Karpas-422 (cell line): ENCODE measurements around the gene AJUBA. TPM values are rescaled to one million over a fixed set of nuclear protein-coding genes. Genes with fewer than 3 reads are reported as not detected.

Experiments used
- DNase-seq: peaks from one replicate; pipeline ENCODE4 v3.0.0-alpha.2; 2015
- H2AFZ ChIP-seq: fragments of 200-600 bp; sonication (generic); 2 replicates; pipeline ENCODE4 v1.6.1; 2014; ENCODE audit warnings: antibody characterized with exemption, low read length, mixed read lengths
- H3K27ac ChIP-seq: fragments of 200-600 bp; sonication (generic); 2 replicates; pipeline ENCODE4 v1.5.1; 2014; ENCODE audit warnings: mild to moderate bottlenecking, low read length, moderate library complexity
- H3K27me3 ChIP-seq: fragments of 200-600 bp; sonication (generic); 2 replicates; pipeline ENCODE4 v1.6.1; 2014; ENCODE audit warnings: low read length, mixed read lengths
- H3K36me3 ChIP-seq: fragments of 200-600 bp; sonication (generic); 2 replicates; pipeline ENCODE4 v1.6.1; 2014; ENCODE audit warnings: low read length, mixed read lengths; ENCODE audit not compliant: insufficient read depth
- H3K4me1 ChIP-seq: fragments of 200-600 bp; sonication (generic); 2 replicates; pipeline ENCODE4 v1.6.1; 2014; ENCODE audit warnings: mild to moderate bottlenecking, low read length, mixed read lengths
- H3K4me2 ChIP-seq: fragments of 200-600 bp; sonication (generic); 2 replicates; pipeline ENCODE4 v1.6.1; 2014; ENCODE audit warnings: low read length, low read depth, mild to moderate bottlenecking; ENCODE audit not compliant: poor library complexity, severe bottlenecking
- H3K4me3 ChIP-seq: fragments of 200-600 bp; sonication (generic); 2 replicates; pipeline ENCODE4 v1.5.1; 2014; ENCODE audit warnings: mild to moderate bottlenecking, antibody characterized with exemption, low read length, mixed read lengths
- H3K79me2 ChIP-seq: fragments of 200-600 bp; sonication (generic); 2 replicates; pipeline ENCODE4 v1.6.1; 2014; ENCODE audit warnings: mild to moderate bottlenecking, low read length, mixed read lengths
- H3K9ac ChIP-seq: fragments of 200-600 bp; sonication (generic); 2 replicates; pipeline ENCODE4 v1.6.0; 2014; ENCODE audit warnings: low read length
- H3K9me2 ChIP-seq: fragments of 200-600 bp; sonication (generic), shearing (Covaris generic); replicated peaks from 2 replicates; pipeline ENCODE4 v1.6.0; 2014; ENCODE audit warnings: mild to moderate bottlenecking, low read length, moderate library complexity; ENCODE audit not compliant: insufficient read depth
- H3K9me3 ChIP-seq: fragments of 300-700, 200-600 bp; sonication (generic); 2 replicates; pipeline ENCODE4 v1.6.1; 2014; ENCODE audit warnings: low read length, mixed read lengths
- H4K20me1 ChIP-seq: fragments of 200-600 bp; sonication (generic); 2 replicates; pipeline ENCODE4 v1.6.1; 2014; ENCODE audit warnings: mild to moderate bottlenecking, antibody characterized with exemption, low read length, low read depth; ENCODE audit not compliant: insufficient read depth
- total RNA-seq: library from RNA; depleted of rRNA; stranded (reverse); fragments of >200 nt; shearing (Covaris generic); gene quantifications from 2 replicates; pipeline ENCODE4 v1.2.3, GENCODE V29; 2014; ENCODE audit warnings: low replicate concordance

Gene AJUBA
- total RNA-seq, 1 experiment from 2014 or later = not detected

DNA sequence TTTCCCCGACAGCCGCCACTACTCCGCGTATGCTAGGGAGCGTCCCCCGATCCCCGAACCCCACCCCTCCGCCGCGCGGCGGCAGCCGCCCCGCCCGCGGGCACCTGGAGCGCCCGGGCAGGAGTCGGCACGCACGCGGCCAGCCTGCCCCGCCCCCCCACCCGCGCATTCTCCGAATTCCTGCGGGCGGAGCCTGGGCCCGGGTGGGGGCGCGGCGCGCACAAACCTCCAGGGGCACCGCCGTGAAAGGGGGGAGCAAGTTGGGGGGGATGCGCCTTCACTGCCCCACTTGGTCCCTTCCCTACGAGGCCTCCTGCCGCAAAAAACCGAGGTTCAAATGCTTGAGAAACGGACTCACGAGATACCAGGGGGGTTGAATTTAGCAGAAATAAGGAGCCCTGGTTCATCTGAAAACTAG is 1.7 kb downstream of the AJUBA start:
- Histone ChIP-seq H3K27me3 (no peaks in the 10 kb centered on the region), H3K27ac (no peak overlapping the region), H3K9ac (no peak overlapping the region), H3K36me3 (no peaks in the 10 kb centered on the region), H3K4me3 (no peak overlapping the region), H3K9me3 (no peaks in the 10 kb centered on the region), H3K4me2 (no peak overlapping the region), H4K20me1 (no peaks in the 10 kb centered on the region; the same call in 1 of the 2 replicates), H2AFZ (no peak overlapping the region), H3K79me2 (no peaks in the 10 kb centered on the region), H3K9me2 (no peaks in the 10 kb centered on the region), H3K4me1 (peaks cover 15% of the 10 kb centered on the region)
- DNase-seq = no peak

GRCh38 chr14:22979748-22980392 is 2.5 kb downstream of the AJUBA start:
- no peak overlapping the region for H3K9ac ChIP-seq

GRCh38 chr14:22978981-22979671 is 3.2 kb downstream of the AJUBA start:
- peaks cover 15% of the 10 kb centered on the region for H3K4me1 ChIP-seq
- H3K9me2 ChIP-seq = no peaks in the 10 kb centered on the region
- H3K4me3 ChIP-seq = no peak overlapping the region
- no peaks in the 10 kb centered on the region for H3K79me2 ChIP-seq
- H3K9ac ChIP-seq = no peak overlapping the region
- H3K27ac ChIP-seq = no peak overlapping the region
- no peak overlapping the region for H2AFZ ChIP-seq
- no peaks in the 10 kb centered on the region for H3K36me3 ChIP-seq
- no peak for DNase-seq
- H3K27me3 ChIP-seq = no peaks in the 10 kb centered on the region
- H3K4me2 ChIP-seq = no peak overlapping the region
- H4K20me1 ChIP-seq = peaks cover under 1% of the 10 kb centered on the region; the same call in 1 of the 2 replicates
- H3K9me3 ChIP-seq = no peaks in the 10 kb centered on the region

More at GRCh38 chr14:22979748-22980392, 2.5 kb downstream of the AJUBA start:
- no peak for DNase-seq
- Histone ChIP-seq H3K4me2 (no peak overlapping the region), H3K27ac (no peak overlapping the region), H2AFZ (no peak overlapping the region), H4K20me1 (no peaks in the 10 kb centered on the region; the same call in 1 of the 2 replicates), H3K9me3 (no peaks in the 10 kb centered on the region), H3K27me3 (no peaks in the 10 kb centered on the region), H3K79me2 (no peaks in the 10 kb centered on the region), H3K36me3 (no peaks in the 10 kb centered on the region), H3K9me2 (no peaks in the 10 kb centered on the region), H3K4me1 (peaks cover 15% of the 10 kb centered on the region), H3K4me3 (no peak overlapping the region)

DNA sequence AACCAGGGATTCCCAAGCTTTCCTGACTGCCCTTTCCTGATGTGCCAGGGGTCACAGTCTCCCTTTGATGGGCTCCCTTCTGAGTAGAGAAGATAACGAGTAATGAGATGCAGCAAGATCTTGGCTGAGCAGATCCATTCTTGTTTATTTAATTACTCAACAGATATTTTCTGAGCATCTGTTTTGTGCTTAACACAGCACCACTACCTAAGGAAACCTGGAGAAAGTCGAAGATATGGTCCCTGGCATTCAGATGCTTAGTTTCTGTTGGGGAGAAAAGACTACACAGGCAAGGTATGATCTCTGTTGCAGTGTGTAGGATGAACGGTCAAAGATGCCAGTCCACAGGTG is 3.9 kb downstream of the AJUBA start:
- Histone ChIP-seq H2AFZ (no peak overlapping the region), H3K4me2 (no peak overlapping the region), H3K27ac (no peak overlapping the region), H3K79me2 (no peaks in the 10 kb centered on the region), H3K4me3 (no peak overlapping the region), H3K9ac (no peak overlapping the region), H3K9me3 (no peaks in the 10 kb centered on the region), H3K9me2 (no peaks in the 10 kb centered on the region), H3K27me3 (no peaks in the 10 kb centered on the region), H3K4me1 (peaks cover 15% of the 10 kb centered on the region), H4K20me1 (peaks cover 3% of the 10 kb centered on the region; the same call in 1 of the 2 replicates), H3K36me3 (no peaks in the 10 kb centered on the region)
- no peak for DNase-seq

DNA sequence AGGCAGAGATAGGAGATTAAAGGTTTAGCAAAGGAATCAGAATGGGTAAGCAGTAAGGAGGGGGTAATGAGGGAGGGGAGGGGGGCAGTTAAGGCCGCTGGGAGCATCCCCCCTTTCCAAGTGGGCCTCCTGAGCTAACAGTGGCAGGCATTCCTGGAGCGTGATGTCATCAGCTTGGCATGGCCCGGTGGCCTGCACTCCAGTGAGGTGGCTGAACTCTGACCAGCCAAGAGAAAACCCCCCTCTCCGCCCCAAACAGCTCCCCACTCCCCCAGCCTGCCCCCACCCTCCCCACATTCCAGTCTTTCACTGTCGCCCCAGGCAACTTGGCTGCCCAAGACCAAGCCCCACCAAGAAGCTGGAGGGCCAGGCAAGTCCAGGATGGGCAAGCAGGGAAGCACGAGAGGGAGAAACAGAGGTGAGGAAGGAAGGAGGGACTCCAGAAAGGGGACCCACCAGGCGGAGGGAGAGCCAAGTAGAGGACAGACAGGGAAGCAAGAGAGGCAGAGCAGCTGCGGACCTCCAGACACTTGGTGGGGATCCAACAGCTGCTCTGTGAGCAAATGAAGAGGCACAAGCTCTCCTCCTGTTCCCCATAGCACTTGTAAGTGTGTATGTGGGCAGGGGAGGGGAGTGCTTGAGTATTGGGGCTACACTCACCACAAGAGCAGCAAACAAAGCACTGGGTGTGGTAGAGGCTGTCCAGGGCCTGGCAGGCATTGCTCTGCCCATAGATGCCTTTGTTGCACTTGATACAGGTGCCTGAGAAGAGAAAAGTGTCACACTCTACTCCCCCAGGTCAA is 4.5 kb downstream of the AJUBA start:
- Histone ChIP-seq H3K4me3 (no peak overlapping the region), H3K9me3 (no peaks in the 10 kb centered on the region), H3K79me2 (no peaks in the 10 kb centered on the region), H3K9ac (no peak overlapping the region), H2AFZ (no peak overlapping the region), H3K27ac (no peak overlapping the region), H3K4me1 (peaks cover 15% of the 10 kb centered on the region), H3K36me3 (no peaks in the 10 kb centered on the region), H4K20me1 (peaks cover 3% of the 10 kb centered on the region; the same call in 1 of the 2 replicates), H3K9me2 (no peaks in the 10 kb centered on the region), H3K4me2 (no peak overlapping the region), H3K27me3 (no peaks in the 10 kb centered on the region)
- no peak for DNase-seq

GRCh38 chr14:22977434-22977683 is 5.0 kb downstream of the AJUBA start:
- Histone ChIP-seq H4K20me1 (peaks cover 3% of the 10 kb centered on the region; the same call in 1 of the 2 replicates), H3K4me2 (no peak overlapping the region), H3K9ac (no peak overlapping the region), H3K27me3 (no peaks in the 10 kb centered on the region), H3K27ac (no peak overlapping the region), H3K9me2 (no peaks in the 10 kb centered on the region), H3K36me3 (no peaks in the 10 kb centered on the region), H3K79me2 (no peaks in the 10 kb centered on the region), H2AFZ (no peak overlapping the region), H3K4me3 (no peak overlapping the region), H3K9me3 (no peaks in the 10 kb centered on the region), H3K4me1 (peaks cover 15% of the 10 kb centered on the region)
- DNase-seq = no peak

- H3K4me2 ChIP-seq = peak overlapping the region; percentile 38
- peak; percentile 75 for DNase-seq
These were observed 5.5 kb downstream of the AJUBA start for GRCh38 chr14:22976620-22977433.

More at GRCh38 chr14:22976620-22977433, 5.5 kb downstream of the AJUBA start:
- Histone ChIP-seq H3K4me1 (peaks cover 15% of the 10 kb centered on the region), H3K9ac (no peak overlapping the region), H3K27me3 (no peaks in the 10 kb centered on the region), H3K79me2 (no peaks in the 10 kb centered on the region), H2AFZ (no peak overlapping the region), H3K9me2 (no peaks in the 10 kb centered on the region), H3K9me3 (no peaks in the 10 kb centered on the region), H3K36me3 (no peaks in the 10 kb centered on the region), H3K27ac (no peak overlapping the region), H4K20me1 (peaks cover 3% of the 10 kb centered on the region; the same call in 1 of the 2 replicates), H3K4me3 (no peak overlapping the region)
